Occipital lobe (tissue), 2 donors: ENCODE results near the gene ZNF384. TPM values are rescaled to one million over a fixed set of nuclear protein-coding genes. Genes with fewer than 3 reads are reported as not detected.
A peak's percentile ranks its signal among the peaks of the same experiment; 100 is the strongest.
"Not testable (repeated sequence)": the region's sequence is repeated elsewhere in the genome, so short reads cannot be mapped to it uniquely, and the experiment has no call there.

Experiments
- DNase-seq: peaks from one replicate; lab custom pipeline; 2025; lab: John Stamatoyannopoulos, UW
- total RNA-seq: library from RNA; depleted of rRNA; stranded (reverse); fragments of >200 nt; gene quantifications from one replicate; pipeline ENCODE4 v1.2.3, GENCODE V29; 2014

Gene ZNF384
- 15.1 TPM for total RNA-seq

DNA sequence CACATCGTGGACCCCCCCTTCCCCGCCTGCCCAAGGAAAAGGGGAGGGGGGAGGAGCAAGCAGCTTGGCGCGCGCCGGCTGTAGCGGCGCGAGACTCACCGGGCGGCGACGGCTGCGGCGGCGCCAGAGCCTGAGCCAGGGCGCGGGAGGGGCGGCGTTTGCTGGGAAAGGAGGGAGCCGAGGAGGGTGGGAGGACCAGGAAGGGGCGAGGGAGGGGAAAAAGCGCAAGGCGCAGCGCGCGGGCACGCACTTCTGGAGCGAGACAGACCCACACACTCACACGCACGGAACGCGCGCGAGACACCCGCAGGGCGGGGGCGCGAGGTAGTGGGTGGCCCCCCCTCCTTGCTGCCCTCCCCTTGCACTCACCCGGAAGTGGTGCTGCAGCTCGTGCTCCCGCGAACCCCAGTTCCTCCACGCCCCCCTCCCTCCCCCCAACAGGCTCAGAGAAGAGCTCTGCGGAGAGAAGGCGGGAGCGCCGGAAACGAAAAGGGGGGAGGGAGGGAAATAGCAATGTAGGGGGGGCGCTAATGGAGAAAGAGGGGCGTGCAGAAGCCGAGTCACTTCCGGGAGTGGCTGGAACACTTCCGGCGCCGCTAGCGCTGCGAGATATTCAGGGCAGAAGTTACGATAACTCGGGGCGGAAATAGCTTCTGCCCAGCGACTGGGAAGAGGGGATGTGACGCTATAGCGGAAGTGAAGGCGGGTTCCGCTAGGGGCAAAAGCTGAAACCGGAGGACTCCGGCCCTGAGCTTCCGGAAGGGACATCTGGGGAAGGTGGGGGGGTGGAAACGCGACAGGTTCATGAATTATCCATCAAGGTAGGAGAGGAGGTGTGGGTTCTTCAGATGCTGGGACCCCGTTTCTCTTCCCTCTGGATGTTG, at the start of gene ZNF384:
ZNF384 (minus strand) TSS at position 377 of the 884 bp plus-strand sequence. CDS start 9,855 bp downstream, outside the sequence.
- DNase-seq, result peak; percentile 99

DNA sequence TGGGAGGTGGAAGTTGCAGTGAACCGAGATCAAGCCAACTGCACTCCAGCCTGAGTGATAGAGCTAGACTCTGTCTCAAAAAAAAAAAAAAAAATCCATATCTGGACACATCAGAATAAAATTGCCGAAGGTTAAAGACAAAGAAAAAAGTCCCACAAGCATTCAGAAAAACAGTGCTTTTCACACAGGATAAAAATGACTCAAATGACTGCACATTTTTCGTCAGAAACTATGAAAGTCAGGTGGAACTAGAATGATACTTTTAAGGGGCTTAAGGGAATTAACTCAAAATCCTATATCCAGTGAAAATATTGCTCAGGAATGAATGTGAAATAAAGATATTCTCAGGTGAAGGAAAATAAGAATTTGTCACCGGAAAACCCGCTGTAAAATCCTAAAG, 47.6 kb upstream of the ZNF384 start:
- no peak for DNase-seq

DNA sequence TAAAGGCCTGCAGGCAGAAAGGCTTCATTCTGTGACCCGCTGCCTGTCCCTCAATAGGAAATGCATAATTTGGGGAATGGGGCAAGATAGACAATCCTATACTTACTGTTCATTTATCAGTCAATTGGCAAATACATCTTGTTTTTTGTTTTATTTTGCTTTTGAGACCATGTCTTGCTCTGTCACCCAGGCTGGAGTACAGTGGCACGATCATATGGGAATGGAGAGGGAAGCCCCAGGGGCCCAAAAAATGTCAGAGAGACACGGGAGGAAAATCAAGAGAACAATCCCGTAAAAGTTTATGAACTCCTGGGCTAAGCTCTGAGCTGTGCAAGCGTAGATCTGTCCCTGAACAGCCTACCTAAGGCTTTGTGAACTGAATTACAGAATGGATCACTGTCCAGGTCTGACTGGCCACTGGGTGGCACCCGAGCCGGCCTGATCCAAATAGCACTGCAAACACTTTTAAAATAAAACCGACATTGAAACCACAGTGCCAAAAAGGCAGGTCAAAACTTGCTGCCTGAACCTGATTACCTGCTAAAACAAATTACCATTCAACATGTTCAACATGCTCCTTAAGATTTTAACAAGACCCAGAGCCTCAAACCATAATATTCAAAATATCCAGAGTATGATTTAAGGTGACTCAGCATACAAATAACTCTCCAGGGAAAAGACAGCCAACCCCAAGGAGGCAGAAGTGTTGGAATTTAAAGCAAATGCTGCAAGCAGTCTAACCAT, 46.4 kb upstream of the ZNF384 start:
- peak; percentile 50 for DNase-seq

DNA sequence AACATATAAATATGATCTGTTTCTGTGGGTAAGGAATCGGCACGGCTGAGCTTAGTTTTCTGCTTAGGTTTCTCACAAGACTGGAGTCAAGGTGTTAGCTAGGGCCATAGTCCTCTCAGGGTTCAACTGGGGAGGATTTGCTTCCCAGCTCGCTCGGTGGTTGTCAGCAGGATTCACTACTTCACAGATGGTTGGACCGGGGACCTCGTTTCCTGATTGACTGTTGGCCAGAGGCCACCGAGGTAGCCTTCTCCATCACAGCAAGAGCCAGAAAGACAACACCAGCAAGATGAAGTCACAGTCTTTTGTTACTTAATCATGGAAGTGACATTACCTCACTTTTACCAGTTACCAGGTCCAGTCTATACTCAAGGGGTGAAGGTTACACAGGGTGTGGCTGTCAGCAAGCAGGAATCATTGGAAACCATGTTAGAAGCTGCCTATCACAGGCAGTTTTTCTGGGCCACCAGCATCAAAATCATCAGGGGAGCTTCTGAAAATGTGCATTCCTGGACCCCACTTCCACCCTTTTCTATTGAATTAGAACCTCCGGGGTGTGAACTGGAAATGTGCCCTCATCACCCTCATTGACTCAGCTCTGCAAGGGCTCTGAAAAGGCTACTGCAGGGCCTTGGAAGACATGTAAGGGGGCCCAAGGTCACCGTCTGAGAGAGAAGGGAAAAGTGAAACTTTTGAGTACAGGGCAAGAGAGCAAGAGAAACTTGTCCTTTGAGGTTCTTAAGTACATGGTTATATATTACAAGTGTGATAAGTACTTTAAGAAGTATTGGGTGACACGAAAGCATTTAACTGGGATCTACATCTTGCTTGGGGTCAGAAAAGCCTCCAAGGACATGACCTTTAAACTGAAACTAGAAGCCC, 45.6 kb upstream of the ZNF384 start:
- DNase-seq, result no peak

DNA sequence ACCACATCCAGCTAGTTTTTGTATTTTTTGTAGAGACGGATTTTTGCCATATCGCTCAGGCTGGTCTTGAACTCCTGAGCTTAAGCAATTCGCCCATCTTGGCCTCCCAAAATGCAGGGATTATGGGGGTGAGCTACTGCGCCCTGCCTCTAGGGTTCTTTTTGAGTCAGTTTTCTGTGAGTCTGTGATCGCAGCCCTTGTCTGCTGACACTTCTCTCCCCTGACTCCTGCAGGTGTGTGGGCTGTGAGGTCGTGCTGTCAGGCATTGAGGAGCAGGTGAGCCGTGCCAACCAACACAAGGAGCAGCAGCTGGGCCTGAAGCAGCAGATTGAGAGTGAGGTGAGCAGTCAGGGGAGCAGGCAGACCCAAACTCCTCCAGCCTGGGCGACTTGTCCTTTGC, 41.0 kb upstream of the ZNF384 start:
- no peak for DNase-seq

DNA sequence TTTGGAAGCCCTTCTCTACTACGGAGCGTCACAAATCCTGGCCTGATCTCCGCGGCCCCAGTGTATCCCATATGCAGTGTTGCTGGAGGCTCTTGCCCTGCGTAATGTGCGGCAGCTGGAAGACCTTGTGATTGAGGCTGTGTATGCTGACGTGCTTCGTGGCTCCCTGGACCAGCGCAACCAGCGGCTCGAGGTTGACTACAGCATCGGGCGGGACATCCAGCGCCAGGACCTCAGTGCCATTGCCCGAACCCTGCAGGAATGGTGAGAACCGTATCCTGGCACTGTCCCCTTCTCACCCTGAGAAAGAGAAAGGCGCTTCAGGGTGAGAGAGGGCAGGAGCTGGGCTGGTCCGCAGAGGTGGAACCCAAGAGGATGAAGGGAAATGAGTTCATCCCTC, 40.0 kb upstream of the ZNF384 start:
- no peak for DNase-seq

DNA sequence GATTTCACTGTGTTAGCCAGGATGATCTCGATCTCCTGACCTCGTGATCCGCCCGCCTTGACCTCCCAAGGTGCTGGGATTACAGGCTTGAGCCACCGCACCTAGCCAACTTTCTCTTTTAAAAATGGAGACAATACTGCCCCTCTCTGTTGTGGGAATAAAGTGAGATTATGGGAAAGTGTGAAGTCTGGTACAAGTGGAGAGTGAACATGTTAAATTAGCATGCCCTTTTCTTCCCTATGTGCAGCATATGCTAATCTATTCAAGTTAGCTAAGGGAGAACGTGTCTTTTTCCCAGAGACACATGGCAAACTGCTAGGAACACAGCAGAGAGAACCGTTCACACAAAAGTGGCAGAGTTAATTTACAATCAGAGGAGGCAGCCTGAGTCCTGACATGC, 36.2 kb upstream of the ZNF384 start:
- no peak for DNase-seq

DNA sequence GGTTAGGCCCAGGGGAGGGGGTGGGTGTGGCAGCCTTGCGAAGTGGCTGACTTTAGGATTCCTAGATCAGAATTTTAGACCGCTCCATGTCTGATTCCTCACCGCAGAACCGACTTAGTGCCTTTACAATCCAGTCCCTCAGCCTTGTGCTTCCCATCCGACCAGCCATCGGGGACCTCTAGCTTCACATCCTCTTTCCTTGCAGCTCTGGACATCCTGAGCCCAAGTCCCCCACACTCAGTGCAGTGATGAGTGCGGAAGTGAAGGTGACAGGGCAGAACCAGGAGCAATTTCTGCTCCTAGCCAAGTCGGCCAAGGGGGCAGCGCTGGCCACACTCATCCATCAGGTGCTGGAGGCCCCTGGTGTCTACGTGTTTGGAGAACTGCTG, 35.2 kb upstream of the ZNF384 start:
- no peak for DNase-seq

DNA sequence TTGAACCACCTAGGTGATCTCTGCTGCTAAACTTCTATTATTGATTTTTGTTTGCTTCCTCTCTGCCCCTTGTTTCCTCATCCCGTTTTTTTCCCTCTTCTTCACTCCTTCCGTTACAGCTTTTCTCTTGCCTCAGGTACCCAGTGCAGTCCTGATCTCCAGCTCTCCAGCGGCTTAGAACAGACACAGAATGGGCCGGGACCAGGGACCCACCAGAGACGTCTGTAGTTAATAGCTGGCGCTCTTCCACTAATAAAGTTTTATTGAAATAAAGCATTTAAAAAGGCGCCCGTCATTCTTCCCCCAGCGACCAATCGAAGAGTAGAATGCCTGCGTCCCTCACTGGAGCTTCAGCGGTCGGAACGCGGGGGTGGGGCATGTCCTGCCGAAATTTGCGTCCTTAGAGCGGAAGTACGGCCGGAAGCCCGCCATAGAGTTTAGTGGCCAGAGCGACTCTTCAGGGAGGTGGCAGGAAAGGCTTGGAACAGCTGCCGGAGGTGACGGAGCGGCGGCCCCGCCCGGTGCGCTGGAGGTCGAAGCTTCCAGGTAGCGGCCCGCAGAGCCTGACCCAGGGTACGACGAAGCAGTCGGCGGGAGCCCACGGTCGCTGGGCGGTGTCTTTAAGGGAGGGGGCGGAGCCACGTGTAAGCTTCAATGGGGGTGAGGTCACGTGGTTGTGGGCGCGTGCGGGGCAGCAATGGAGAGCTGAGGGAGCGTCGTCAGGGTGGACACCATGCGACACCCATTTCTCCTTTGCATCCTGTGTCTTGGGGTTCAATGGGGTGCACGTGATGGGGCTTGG, 34.6 kb upstream of the ZNF384 start, which contains the start of gene COPS7A:
COPS7A (plus strand) TSS at position 440 of the 802 bp plus-strand sequence. CDS start 611 bp downstream, outside the sequence.
- peak; percentile 98 for DNase-seq

DNA sequence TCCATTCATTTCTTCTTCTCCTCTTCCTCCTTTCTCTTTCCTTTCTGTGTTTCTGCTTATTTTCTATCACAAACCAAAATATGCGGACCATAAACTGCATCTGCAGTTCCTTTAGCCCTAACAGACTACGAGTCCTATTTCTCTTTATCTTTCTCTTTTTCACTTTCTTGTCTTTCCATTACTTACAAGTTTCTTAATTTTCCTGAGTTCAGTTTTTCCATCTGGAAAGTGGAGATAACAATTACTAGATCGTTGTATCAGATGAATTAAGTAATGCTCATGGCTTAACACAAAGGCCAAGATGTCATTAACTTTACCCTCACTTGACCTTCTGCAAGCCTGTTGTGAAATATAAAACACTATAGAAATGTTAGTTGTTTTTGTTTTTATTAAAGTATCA, 33.7 kb upstream of the ZNF384 start:
- DNase-seq, result no peak

DNA sequence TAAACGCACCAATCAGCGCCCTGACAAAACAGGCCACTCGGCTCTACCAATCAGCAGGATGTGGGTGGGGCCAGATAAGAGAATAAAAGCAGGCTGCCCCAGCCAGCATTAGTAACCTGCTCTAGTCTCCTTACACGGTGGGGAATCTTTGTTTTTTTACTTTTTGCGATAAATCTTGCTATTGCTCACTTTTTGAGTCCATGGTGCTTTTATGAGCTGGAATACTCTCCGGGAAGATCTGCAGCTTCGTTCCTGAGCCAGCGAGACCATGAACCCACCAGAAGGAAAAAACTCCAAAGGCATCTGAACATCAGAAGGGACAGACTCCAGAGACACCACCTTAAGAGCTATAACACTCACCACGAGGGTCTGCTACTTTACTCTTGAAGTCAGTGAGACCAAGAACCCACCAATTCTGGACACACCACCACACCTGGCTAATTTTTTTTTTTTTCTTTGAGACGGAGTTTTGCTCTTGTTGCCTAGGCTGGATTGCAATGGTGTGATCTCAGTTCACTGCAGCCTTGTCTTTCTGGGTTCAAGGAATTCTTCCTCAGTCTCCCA, 27.8 kb upstream of the ZNF384 start:
- DNase-seq, result no peak

DNA sequence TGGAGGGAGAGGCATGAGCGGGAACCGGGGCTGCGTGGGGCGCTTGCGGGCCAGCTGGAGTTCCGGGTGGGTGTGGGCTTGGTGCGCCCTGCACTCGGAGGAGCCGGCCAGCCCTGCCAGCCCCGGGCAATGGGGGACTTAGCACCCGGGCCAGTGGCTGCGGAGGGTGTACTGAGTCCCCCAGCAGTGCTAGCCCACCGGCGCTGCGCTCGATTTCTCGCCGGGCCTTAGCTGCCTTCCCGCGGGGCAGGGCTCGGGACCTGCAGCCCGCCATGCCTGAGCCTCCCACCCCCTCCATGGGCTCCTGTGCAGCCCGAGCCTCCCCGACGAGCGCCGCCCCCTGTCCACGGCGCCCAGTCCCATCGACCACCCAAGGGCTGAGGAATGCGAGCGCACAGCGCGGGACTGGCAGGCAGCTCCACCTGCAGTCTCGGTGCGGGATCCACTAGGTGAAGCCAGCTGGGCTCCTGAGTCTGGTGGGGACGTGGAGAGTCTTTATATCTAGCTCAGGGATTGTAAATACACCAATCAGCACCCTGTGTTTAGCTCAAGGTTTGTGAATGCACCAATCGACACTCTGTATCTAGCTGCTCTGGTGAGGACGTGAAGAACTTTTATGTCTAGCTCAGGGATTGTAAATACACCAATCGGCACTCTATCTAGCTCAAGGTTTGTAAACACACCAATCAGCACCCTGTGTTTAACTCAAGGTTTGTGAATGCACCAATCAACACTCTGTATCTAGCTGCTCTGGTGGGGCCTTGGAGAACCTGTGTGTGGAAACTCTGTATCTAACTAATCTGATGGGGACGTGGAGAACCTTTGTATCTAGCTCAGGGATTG, 27.1 kb upstream of the ZNF384 start:
- not testable (repeated sequence) for DNase-seq

DNA sequence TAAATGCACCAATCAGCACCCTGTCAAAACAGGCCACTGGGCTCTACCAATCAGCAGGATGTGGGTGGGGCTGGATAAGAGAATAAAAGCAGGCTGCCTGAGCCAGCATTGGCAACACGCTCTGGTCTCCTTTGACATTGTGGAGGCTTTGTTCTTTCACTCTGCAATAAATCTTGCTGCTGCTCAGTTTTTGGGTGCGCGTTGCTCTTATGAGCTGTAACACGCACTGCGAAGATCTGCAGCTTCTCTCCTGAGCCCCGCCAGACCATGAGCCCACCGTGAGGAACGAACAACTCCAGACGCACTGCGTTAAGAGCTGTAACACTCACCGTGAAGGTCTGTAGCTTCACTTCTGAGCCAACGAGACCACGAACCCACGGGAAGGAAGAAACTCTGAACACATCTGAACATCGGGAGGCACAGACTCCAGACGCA, 19.8 kb upstream of the ZNF384 start:
- no peak for DNase-seq

DNA sequence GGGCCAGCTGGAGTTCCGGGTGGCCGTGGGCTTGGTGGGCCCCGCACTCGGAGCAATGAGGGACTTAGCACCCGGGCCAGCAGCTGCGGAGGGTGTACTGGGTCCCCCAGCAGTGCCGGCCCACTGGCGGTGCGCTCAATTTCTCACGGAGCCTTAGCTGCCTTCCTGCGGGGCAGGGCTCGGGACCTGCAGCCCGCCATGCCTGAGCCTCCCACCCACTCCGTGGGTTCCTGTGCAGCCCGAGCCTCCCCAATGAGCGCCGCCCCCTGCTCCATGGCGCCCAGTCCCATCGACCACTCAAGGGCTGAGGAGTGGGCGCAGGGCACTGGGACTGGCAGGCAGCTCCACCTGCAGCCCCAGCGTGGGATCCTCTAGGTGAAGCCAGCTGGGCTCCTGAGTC, 19.2 kb upstream of the ZNF384 start:
- DNase-seq, result not testable (repeated sequence)

DNA sequence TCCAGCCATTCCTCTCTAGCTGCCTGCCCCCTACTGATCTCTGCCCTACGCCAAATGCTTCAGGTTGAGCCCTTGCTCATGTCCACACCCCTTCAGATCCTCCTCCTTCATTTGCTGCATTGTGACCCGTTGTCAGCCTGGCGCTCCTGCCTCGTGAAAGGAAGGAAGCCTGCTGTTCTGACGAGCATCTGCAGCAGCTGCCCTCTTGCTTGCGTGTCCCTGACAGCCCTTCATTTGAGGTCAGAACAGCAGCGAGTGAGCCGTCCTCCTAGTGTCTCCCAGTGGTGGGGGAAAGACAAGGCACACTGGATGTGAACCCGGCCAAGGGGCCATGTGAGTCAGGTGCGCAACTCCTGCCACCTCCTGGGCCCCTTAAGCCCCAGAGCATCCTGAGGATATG, 14.5 kb upstream of the ZNF384 start:
- no peak for DNase-seq

DNA sequence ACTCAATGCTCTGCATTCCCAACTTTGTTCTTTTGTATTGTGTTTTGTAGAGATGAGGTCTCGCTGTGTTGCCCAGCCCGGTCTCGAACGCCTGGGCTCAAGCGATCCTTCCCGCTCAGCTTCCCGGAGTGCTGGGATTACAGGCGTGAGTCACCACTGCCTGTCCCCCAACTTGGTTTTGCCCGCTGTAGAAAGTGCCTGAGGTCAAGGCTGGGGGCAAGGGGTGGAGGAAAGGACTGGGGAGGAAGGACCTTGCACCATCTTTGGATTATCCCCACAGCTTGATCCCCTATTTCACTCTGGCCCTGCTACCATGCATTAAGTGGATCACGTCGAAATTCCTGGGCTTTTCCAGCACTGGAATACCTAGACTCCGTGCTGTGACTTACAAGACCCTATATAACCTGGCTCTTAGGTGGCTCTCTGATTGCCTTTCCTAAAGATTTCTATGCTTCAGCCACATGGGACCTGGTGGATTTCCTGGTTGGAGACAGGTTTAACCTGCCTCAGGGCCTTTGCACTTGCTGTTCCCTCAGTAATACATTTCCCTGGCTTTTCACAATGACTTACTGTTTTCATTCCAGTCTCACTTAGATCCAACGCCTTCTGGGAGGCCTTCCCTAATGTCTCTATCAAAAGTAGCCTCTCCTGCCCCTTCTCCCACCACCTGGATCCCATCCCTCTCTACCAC, 12.0 kb upstream of the ZNF384 start:
- no peak for DNase-seq

DNA sequence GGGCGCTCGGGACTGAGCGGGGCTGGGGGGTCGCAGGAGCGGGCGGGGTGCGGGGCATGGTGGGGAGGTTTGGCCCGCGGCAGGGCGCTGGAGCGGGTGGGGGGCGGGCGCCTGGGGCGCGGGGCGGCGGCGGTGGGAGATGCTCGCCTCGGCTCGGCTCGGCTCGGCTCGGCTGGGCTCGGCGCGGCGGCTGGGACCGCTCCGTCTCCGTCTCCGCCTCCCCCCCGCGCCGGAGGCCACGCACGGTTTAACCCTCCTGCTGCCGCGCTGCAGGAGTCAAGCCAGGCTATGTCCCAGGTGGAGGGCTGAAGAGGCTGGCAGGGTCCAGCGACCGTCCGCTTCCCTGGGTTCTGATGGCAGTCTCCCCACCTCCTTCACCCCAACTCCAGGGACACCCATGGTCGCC, 11.5 kb upstream of the ZNF384 start, which contains the start of gene PIANP:
PIANP (minus strand) TSS at position 170 of the 406 bp plus-strand sequence. CDS start 2,754 bp downstream, outside the sequence.
- DNase-seq, result peak; percentile 47

DNA sequence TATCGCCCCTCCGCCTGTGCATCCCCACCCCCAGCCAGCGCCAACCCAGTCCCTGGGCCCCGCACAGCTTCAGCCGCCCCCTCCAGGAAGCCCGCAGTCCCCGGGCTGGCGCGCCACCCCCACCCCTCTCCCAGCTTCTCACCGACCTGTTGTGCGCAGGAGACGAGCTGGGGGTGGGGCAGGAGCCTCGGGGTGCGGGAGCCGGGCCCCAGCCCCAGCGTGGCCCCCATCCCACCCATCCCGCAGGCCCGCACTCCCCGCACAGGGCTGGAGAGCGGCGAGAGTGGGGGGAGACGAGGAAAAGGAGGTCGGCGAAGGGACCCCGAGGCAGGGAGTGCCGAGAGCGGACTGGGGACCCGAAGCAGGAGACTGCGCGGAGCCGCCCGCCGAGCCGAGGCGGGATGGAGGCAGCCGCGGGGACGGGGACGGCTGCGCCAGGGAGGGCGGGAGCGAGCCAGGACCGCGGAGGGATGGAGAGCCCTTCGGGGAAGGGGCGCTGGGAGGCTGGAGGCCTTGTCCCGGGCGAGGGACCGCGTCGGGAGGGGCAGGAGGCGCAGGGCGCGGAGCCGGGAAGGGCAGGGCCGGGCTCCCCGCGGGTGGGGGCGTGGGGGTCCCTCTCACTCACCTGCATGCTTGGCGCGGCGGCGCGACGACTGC, 10.9 kb upstream of the ZNF384 start:
- no peak for DNase-seq
